ENCODE data around the gene CFAP54.

Gene CFAP54

DNA sequence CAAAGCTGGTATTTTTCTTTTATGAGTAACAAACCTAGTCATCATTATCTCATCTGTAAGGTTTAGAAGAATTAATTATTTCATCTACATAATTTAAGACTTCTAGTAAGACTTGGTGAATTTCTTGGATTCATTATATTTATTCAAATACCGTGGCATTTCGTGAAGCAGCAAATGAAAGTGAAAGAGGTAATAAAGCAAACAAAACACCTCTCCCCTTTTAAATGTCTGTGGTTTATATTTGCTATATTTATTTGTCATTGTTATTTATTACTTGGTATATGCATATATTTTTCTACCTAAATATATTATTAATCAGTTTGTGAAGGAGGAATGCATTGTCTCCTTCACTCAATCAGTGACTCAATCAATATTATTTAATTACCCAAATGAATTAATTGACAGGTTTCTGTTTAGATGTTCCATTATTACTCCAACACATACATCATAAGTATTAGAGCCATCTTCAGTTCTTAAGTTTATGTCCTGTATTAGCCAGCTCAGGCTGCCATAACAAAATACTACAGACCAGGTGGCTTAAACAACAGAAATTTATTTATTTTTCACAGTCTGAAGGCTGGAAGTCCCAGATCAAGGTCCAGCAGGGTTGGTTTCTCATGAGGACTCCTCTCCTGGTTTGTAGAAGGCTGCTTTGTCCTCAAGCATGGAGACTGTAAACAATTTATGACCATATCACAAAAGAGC lies 6.6 kb downstream of the CFAP54 start:
- no peak overlapping the region for H3K4me3 ChIP-seq (ENCODE audit: low read depth, low read length)
- TF ChIP-seq, protein P1, sequence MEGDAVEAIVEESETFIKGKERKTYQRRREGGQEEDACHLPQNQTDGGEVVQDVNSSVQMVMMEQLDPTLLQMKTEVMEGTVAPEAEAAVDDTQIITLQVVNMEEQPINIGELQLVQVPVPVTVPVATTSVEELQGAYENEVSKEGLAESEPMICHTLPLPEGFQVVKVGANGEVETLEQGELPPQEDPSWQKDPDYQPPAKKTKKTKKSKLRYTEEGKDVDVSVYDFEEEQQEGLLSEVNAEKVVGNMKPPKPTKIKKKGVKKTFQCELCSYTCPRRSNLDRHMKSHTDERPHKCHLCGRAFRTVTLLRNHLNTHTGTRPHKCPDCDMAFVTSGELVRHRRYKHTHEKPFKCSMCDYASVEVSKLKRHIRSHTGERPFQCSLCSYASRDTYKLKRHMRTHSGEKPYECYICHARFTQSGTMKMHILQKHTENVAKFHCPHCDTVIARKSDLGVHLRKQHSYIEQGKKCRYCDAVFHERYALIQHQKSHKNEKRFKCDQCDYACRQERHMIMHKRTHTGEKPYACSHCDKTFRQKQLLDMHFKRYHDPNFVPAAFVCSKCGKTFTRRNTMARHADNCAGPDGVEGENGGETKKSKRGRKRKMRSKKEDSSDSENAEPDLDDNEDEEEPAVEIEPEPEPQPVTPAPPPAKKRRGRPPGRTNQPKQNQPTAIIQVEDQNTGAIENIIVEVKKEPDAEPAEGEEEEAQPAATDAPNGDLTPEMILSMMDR (IDR thresholded peaks at IDR 0.05; ENCODE audit: low read depth, low read length): no peak

DNA sequence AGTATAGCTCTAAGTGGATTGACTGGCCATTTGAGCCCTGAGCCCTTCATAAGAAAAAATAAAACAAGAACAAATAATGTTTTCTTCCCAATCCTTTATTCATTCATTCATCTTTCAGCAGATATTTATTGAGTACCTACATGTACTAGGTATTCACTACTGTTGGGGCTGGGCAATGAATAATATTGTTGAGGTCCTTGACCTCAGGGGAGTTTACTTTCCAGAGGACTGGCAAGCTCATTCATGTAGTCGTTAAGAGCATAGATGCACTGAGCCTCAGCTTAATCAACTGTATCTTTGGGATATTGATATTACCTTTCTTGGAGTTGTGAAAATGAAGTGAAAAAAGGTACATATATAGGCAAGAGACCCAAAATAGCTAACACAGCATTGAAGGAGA lies 7.6 kb downstream of the CFAP54 start:
- TF ChIP-seq, protein P1 (IDR thresholded peaks at IDR 0.05; ENCODE audit: low read depth, low read length): no peak
- H3K4me3 ChIP-seq (ENCODE audit: low read depth, low read length): no peak overlapping the region

DNA sequence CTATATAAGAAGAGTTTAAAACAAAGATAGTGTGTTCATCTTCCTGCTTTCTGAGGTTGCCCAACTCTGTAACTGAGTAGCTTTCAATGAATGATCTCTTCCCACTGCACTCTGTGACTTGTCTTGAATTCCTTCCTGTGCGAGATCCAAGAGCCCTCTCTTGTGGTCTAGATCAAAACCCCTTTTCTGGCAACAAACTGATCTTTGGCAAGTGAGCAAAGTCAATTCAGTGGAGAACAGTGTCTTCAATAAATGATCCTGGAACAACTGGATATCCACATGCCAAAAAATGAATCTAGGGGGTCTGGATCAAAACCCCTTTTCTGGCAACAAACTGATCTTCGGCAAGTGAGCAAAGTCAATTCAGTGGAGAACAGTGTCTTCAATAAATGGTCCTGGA lies 8.5 kb downstream of the CFAP54 start:
- TF ChIP-seq, protein P1 (IDR thresholded peaks at IDR 0.05; ENCODE audit: low read depth, low read length): no peak
- H3K4me3 ChIP-seq (ENCODE audit: low read depth, low read length): no peak overlapping the region

DNA sequence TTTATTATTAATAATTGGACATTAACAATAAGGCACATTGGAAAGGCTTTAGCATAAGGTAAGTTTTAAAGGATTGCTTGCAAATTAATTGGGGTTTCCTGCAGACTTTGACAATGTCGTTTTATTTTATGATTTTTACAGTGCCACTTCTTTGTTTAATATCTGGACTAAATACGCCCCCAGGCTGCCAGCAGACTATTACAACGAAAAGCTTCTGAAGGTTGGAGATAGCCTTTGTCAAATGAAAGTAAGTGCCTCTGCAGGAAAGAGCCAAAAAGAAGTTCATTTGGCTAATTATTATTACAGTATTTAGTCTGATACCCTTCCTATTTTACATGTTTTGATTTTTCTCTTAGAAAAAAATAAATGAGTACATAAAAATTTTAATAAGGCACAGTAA lies 11.3 kb downstream of the CFAP54 start:
- TF ChIP-seq, protein P1 (IDR thresholded peaks at IDR 0.05; ENCODE audit: low read depth, low read length): no peak
- no peak overlapping the region for H3K4me3 ChIP-seq (ENCODE audit: low read depth, low read length)

DNA sequence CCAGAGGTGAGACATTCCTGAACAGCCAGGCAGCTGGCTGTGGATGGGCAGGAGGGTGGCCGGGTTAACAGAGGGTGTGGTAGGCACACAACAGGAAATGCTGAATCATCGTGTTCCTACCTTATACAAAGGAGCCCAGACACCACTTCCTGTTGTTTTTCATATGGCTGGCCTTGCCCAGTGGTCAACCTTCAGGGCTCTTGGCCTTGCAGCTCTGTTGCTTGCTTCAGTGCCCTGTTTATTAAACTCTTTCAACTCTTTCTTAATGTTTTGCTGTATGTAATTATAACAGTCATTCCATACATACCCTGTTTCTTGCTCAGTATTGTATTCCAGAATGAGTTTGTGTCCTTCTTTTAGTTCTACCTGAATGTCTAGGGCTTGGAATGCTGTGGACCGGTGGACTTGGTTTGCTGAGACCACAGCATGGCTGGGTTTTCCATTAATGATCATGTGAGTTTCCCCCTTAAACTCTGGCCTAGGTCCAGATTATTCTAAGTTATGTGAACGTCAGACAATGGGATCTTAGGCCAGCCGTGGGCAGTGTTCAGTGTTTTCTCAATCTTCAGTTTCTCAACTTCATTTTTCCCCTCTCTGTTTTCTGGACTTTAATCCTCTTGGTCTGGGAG lies 11.9 kb downstream of the CFAP54 start:
- TF ChIP-seq, protein P1 (IDR thresholded peaks at IDR 0.05; ENCODE audit: low read depth, low read length): no peak
- H3K4me3 ChIP-seq (ENCODE audit: low read depth, low read length): no peak overlapping the region

DNA sequence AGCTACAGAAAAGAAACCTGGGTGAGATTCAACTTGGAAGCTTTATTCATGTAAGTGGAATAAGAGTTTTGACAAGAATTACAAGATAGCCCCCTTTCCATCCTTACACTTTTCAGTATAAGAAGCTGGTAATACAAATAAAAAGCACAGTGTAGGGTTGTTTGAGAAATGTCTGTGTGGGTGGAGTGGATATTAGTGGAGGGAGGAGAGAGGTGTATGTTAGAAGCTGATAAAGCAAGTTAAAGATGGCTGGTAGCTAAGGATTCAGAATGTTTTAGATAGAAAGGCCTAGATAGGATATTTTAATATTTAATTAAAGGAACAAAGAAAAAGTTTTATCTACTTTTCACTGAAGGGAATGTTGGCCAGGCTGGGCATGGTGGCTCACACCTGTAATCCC lies 12.5 kb downstream of the CFAP54 start:
- H3K4me3 ChIP-seq (ENCODE audit: low read depth, low read length): no peak overlapping the region
- TF ChIP-seq, protein P1 (IDR thresholded peaks at IDR 0.05; ENCODE audit: low read depth, low read length): no peak

DNA sequence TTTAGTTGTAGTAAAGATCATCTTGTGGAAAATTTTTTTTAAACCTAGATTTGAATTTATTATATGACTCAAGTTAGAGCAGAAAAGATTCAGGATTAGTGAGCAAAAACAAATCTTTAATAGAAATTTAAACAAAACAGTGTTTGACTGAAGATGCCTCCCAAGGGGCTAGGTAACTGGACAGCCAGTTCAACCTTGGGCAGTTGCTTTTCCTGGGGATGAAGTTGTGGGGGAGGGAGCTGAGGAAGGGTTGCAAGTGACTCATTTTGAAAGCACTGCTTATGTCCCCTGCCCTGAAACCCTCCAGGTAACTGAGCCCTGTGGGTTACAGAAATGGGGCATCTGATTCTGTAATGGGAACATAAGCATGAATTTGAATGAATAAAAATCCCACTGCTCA lies 13.1 kb downstream of the CFAP54 start:
- H3K4me3 ChIP-seq (ENCODE audit: low read depth, low read length): no peak overlapping the region
- TF ChIP-seq, protein P1 (IDR thresholded peaks at IDR 0.05; ENCODE audit: low read depth, low read length): no peak

All from WI38 (cell line).